ENCODE measurements around the gene ABHD10.

Gene ABHD10

GRCh38 chr3:112002096-112002971, 23.5 kb downstream of the ABHD10 start:
- DNase-seq, result no peak

- no peak for DNase-seq
Measured at GRCh38 chr3:112003321-112004080, 24.7 kb downstream of the ABHD10 start.

DNA sequence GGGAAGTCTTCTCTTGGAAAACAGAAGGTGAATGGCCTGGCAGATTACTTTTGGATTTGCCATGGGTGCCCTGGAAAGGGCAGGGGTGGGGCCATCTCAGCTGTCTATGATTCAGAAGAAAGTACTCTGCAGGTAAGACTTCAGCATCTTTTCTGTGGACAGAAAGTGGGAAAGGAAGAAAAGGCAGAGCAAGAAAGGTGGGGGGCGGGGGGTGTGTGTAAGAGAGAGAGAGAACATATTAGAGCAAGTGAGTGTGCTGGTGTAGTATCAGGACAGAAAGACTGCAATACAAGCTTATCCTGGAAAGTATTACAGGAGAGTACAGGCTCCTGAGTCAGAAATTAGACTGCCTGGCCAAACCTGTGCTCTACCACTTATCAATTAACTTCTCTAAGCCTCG, 25.4 kb downstream of the ABHD10 start:
- DNase-seq, result no peak

DNA sequence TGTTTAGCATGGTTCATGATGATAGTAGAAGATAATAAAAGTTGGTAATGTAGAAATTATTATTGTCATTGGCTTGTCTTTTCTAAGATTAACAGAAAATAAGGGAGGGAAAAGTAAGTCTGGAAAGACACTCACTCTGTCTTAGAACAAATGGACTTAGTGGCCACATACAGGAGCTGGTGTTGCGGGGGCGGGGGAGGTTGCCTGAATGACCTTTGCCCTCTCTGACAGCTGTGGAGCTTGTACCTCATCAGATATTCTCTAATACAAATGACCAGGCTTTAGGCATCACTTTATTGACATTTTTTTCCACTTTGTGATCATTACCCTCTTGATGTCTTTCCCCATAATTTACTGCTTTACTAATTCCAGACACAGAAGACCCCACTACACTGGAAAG, 25.8 kb downstream of the ABHD10 start:
- DNase-seq, result no peak

GRCh38 chr3:112005091-112005672, 26.4 kb downstream of the ABHD10 start:
- DNase-seq, result no peak

DNA sequence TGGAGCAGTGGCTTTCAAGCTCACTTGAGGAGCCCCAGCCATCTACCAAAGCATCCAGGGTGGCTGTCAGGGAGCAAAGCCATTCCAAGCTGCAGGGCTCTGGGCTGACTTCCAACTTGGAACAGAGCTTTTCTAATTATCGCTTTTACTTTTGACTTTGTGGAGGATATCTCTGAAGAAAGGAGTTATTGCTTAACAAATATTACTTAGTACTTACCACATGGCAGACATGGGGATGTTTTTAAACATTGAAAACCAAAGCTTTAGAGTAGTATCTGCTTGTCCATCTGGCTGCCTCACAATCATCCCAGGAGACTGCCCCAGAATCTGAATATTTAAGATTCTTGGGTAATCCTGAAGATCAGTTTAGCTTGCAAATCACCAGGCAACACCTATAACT, 28.8 kb downstream of the ABHD10 start:
- DNase-seq, result no peak

DNA sequence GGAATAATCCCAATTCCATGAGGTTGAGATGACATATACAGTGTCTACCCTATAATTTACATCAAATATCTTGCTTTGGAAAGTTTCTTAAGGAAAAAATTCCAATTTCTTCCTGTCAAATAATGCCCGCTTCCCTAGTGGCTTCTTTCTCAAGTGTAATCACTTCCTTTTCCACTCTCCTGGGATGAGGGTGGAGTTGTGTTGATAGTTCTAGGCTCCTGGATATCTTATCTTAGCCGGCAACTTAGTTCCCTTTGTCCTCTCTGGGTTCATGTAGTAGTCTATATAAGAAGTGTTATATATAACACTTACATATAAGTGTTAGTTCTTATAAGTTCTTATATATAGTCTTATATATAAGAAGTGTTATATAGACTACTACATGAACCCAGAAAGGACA, 30.8 kb downstream of the ABHD10 start:
- DNase-seq, result no peak

GRCh38 chr3:112010636-112011035, 31.8 kb downstream of the ABHD10 start:
- peak; percentile 82 for DNase-seq

- DNase-seq, result no peak
Measured at GRCh38 chr3:112011376-112011940, 32.6 kb downstream of the ABHD10 start.

DNA sequence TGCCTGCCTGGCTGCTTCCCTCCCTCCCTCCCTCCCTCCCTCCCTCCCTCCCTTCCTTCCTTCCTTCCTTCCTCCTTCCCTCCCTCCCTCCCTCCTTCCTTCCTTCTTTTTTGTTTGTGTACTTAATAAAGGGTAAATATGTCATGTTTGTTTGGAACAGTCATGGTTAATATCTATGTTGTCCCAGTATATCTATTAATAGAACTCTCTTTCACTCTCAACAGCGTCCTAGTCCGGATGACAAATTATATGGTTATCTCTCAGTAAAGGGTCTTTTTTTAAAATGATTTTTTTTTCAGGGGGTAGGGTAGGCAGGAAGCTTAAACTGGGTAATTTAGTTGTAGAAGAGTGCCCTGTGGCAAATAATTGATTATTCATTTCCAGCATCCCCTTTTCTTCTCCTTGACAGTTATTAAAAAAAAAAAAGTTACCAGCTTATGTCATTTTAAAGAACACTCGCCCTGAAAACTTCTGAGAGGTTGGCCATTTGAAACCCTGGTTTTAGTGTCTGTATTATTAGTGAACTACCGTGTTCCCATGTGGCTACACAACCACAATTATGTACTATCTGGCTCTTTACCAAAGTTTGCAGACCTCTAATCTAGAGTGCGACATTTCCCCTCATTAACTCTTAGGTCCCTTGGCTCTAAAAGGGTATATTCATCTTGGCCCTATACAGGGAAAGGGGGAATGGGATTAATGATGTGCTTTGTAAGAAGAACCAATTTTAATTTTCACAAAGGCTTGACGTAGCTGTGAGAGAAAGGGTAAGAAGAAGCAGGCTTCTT, 33.6 kb downstream of the ABHD10 start:
- peak; percentile 5 for DNase-seq

- DNase-seq, result no peak
Measured at GRCh38 chr3:112013058-112013783, 34.4 kb downstream of the ABHD10 start.

GRCh38 chr3:112013784-112014143, 34.9 kb downstream of the ABHD10 start:
- DNase-seq, result no peak

- DNase-seq, result no peak
Measured at GRCh38 chr3:112017091-112017490, 38.3 kb downstream of the ABHD10 start.

DNA sequence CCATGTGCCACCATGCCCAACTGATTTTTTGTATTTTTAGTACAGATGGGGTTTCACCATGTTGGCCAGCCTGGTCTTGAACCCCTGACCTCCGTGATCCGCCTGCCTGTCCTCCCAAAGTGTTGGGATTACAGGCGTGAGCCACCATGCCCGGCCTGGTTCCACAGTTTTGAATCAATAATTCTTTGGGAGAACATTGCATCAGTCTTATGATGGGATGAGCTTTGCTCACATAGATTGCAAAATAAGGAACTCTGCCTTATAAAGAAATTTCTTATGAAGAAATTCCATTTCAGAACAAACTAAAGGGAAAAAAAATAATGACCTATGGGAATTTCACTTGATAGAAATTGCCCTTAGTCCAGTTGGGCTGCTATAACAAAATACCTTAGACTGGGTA, 39.9 kb downstream of the ABHD10 start:
- DNase-seq, result no peak

DNA sequence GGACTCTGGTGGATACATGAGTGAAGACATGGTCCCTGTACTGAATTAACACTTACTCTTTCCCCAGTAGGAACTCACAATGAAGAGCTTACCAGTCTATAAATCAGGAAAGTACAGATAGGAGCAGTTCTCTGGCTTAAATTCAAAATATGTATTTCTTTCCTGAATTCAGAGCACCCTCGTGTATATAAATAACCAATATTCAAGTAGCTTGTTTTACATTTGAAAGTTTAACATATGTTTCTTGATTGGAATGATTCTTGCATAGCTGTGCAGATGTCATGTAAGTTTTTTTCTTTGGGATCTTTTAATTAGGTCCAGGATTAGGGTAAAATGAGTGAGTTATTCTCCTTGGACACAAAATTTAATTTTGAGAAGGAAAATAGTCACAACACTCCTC, 40.9 kb downstream of the ABHD10 start:
- DNase-seq, result no peak

GRCh38 chr3:112020674-112021085, 41.9 kb downstream of the ABHD10 start:
- no peak for DNase-seq

GRCh38 chr3:112027142-112027541, 48.3 kb downstream of the ABHD10 start:
- DNase-seq, result no peak

- no peak for DNase-seq
Measured at GRCh38 chr3:112027826-112028225, 49.0 kb downstream of the ABHD10 start.

GRCh38 chr3:112030901-112031300, 52.1 kb downstream of the ABHD10 start:
- DNase-seq, result no peak

- DNase-seq, result no peak
Measured at GRCh38 chr3:112032098-112032731, 53.4 kb downstream of the ABHD10 start.

DNA sequence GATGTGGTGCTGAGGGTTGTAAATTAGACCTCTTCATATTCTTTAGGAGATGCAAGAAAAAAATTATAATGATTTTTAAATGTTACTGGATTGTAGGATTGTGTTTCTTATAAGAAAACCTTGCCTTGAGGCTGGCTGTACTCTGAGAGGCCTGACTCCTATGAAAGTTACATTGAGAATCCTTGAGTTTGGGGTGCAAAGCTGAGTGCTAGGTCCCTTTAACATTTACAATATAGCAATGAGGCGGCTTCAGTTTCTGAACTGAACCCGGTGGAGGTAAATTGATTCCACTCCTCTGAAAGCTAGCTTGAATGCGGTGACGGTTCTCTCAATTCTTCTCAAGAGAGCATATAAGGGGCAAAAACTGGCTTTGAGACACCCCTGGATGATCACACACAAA, 55.6 kb downstream of the ABHD10 start, which contains the start of gene TMPRSS7:
Gene TMPRSS7 (plus strand): TSS at position 301 of the 400 bp plus-strand sequence. CDS start 110 bp downstream, outside the sequence.
- DNase-seq, result no peak

All from NCI-H1694 treated with DMSO at 0.1 percent for 48 hours (cell line).